ENCODE data around the gene AFMID. TPM values are rescaled to one million over a fixed set of nuclear protein-coding genes. Genes with fewer than 3 reads are reported as not detected.

Gene AFMID
- total and polyA plus RNA-seq, 2 of the 8 experiments (the other 6 are each of a cell fraction or from before 2014, with no cell fraction given): 49.0 to 53.0 TPM

DNA sequence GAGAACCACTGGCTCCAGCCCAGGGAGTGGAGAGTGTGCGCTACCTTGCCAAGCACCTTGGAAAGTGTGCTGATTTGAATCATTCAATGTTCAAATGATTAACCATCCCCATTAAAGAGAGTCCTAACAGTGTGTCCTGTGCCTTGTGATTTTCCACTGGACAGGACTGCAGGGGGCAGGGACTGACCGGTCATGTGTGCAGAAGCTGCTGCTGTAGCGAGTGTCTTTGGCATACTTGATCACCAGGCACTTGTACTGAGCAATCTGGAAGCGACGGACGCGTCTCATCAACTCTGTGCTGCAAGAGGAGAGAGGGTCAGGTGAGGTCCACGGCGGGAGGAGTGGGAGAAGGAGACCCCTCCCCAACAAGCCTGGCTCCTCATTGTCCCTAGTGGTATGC is 2.3 kb upstream of the AFMID start (continued):
- TF ChIP-seq, protein P1, sequence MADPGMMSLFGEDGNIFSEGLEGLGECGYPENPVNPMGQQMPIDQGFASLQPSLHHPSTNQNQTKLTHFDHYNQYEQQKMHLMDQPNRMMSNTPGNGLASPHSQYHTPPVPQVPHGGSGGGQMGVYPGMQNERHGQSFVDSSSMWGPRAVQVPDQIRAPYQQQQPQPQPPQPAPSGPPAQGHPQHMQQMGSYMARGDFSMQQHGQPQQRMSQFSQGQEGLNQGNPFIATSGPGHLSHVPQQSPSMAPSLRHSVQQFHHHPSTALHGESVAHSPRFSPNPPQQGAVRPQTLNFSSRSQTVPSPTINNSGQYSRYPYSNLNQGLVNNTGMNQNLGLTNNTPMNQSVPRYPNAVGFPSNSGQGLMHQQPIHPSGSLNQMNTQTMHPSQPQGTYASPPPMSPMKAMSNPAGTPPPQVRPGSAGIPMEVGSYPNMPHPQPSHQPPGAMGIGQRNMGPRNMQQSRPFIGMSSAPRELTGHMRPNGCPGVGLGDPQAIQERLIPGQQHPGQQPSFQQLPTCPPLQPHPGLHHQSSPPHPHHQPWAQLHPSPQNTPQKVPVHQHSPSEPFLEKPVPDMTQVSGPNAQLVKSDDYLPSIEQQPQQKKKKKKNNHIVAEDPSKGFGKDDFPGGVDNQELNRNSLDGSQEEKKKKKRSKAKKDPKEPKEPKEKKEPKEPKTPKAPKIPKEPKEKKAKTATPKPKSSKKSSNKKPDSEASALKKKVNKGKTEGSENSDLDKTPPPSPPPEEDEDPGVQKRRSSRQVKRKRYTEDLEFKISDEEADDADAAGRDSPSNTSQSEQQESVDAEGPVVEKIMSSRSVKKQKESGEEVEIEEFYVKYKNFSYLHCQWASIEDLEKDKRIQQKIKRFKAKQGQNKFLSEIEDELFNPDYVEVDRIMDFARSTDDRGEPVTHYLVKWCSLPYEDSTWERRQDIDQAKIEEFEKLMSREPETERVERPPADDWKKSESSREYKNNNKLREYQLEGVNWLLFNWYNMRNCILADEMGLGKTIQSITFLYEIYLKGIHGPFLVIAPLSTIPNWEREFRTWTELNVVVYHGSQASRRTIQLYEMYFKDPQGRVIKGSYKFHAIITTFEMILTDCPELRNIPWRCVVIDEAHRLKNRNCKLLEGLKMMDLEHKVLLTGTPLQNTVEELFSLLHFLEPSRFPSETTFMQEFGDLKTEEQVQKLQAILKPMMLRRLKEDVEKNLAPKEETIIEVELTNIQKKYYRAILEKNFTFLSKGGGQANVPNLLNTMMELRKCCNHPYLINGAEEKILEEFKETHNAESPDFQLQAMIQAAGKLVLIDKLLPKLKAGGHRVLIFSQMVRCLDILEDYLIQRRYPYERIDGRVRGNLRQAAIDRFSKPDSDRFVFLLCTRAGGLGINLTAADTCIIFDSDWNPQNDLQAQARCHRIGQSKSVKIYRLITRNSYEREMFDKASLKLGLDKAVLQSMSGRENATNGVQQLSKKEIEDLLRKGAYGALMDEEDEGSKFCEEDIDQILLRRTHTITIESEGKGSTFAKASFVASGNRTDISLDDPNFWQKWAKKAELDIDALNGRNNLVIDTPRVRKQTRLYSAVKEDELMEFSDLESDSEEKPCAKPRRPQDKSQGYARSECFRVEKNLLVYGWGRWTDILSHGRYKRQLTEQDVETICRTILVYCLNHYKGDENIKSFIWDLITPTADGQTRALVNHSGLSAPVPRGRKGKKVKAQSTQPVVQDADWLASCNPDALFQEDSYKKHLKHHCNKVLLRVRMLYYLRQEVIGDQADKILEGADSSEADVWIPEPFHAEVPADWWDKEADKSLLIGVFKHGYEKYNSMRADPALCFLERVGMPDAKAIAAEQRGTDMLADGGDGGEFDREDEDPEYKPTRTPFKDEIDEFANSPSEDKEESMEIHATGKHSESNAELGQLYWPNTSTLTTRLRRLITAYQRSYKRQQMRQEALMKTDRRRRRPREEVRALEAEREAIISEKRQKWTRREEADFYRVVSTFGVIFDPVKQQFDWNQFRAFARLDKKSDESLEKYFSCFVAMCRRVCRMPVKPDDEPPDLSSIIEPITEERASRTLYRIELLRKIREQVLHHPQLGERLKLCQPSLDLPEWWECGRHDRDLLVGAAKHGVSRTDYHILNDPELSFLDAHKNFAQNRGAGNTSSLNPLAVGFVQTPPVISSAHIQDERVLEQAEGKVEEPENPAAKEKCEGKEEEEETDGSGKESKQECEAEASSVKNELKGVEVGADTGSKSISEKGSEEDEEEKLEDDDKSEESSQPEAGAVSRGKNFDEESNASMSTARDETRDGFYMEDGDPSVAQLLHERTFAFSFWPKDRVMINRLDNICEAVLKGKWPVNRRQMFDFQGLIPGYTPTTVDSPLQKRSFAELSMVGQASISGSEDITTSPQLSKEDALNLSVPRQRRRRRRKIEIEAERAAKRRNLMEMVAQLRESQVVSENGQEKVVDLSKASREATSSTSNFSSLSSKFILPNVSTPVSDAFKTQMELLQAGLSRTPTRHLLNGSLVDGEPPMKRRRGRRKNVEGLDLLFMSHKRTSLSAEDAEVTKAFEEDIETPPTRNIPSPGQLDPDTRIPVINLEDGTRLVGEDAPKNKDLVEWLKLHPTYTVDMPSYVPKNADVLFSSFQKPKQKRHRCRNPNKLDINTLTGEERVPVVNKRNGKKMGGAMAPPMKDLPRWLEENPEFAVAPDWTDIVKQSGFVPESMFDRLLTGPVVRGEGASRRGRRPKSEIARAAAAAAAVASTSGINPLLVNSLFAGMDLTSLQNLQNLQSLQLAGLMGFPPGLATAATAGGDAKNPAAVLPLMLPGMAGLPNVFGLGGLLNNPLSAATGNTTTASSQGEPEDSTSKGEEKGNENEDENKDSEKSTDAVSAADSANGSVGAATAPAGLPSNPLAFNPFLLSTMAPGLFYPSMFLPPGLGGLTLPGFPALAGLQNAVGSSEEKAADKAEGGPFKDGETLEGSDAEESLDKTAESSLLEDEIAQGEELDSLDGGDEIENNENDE (IDR thresholded peaks at IDR 0.05; ENCODE audit: insufficient replicate concordance, low read length): no peak
- TF ChIP-seq SIRT6 (IDR thresholded peaks at IDR 0.05; ENCODE audit: low read length) (no peak), TEAD4 (IDR thresholded peaks at IDR 0.05; ENCODE audit: low read depth, low read length) (no peak), SRF (IDR thresholded peaks at IDR 0.05; ENCODE audit: low read depth, low read length) (no peak), TAF7 (optimal IDR thresholded peaks at IDR 0.05; ENCODE audit: borderline replicate concordance, low read depth, low read length) (no peak), RNF2 (IDR thresholded peaks at IDR 0.05; ENCODE audit: borderline replicate concordance, low read depth, low read length, missing control alignments, poor library complexity, severe bottlenecking) (no peak), SAP30 (IDR thresholded peaks at IDR 0.05; ENCODE audit: insufficient read depth, insufficient replicate concordance, low read length) (no peak), PHF8 (conservative IDR thresholded peaks at IDR 0.05; ENCODE audit: low read depth, low read length) (no peak), JUND (IDR thresholded peaks at IDR 0.05; ENCODE audit: low read length) (no peak), NRF1 (IDR thresholded peaks at IDR 0.05; ENCODE audit: low read depth, low read length) (no peak)
- TF ChIP-seq, protein P2, sequence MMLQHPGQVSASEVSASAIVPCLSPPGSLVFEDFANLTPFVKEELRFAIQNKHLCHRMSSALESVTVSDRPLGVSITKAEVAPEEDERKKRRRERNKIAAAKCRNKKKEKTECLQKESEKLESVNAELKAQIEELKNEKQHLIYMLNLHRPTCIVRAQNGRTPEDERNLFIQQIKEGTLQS (IDR thresholded peaks at IDR 0.05; ENCODE audit: insufficient read depth, low read depth, low read length): no peak

Data from H1 (cell line).